ENCODE results near the gene AJUBA.

AJUBA gene

GRCh38 chr14:22982477-22983245, at the start of gene AJUBA:
Gene AJUBA, minus strand, starts transcription at chr14:22982551. Its CDS starts 285 bp downstream, at chr14:22982266.
- peak within 1 kb of the TSS; percentile 53 for H3K4me3 ChIP-seq (ENCODE audit: low read depth, low read length)
- TF ChIP-seq CTCF (IDR thresholded peaks at IDR 0.05; ENCODE audit: borderline replicate concordance, insufficient read depth, low read depth, low read length): 0 out of 2 replicates have a peak, but pooled peaks have one; percentile 17

GRCh38 chr14:23030936-23031335, 48.6 kb upstream of the AJUBA start:
- no peak for TF ChIP-seq CTCF (IDR thresholded peaks at IDR 0.05; ENCODE audit: borderline replicate concordance, insufficient read depth, low read depth, low read length)
- no peak overlapping the region for H3K4me3 ChIP-seq (ENCODE audit: low read depth, low read length)

GRCh38 chr14:23028799-23029198, 46.4 kb upstream of the AJUBA start:
- no peak overlapping the region for H3K4me3 ChIP-seq (ENCODE audit: low read depth, low read length)
- TF ChIP-seq CTCF (IDR thresholded peaks at IDR 0.05; ENCODE audit: borderline replicate concordance, insufficient read depth, low read depth, low read length): no peak

- TF ChIP-seq CTCF (IDR thresholded peaks at IDR 0.05; ENCODE audit: borderline replicate concordance, insufficient read depth, low read depth, low read length): no peak
- H3K4me3 ChIP-seq (ENCODE audit: low read depth, low read length): no peak overlapping the region
Measured at GRCh38 chr14:23025151-23025814, 42.9 kb upstream of the AJUBA start.

- no peak for TF ChIP-seq CTCF (IDR thresholded peaks at IDR 0.05; ENCODE audit: borderline replicate concordance, insufficient read depth, low read depth, low read length)
- H3K4me3 ChIP-seq (ENCODE audit: low read depth, low read length): no peak overlapping the region
Measured at GRCh38 chr14:23024612-23025075, 42.3 kb upstream of the AJUBA start.

- H3K4me3 ChIP-seq (ENCODE audit: low read depth, low read length): no peak overlapping the region
- TF ChIP-seq CTCF (IDR thresholded peaks at IDR 0.05; ENCODE audit: borderline replicate concordance, insufficient read depth, low read depth, low read length): no peak
Measured at GRCh38 chr14:23023795-23024152, 41.4 kb upstream of the AJUBA start.
